Femur (tissue), 1 donor: ENCODE results near the gene COG7.
"Not testable (repeated sequence)": the region's sequence is repeated elsewhere in the genome, so short reads cannot be mapped to it uniquely, and the experiment has no call there.

ENCODE experiments used
- DNase-seq: peaks from one replicate; pipeline ENCODE4 v3.0.0-alpha.2; 2017

Gene COG7

GRCh38 chr16:23408823-23409298, 44.1 kb downstream of the COG7 start:
- peak; percentile 67 for DNase-seq

GRCh38 chr16:23408242-23408822, 44.7 kb downstream of the COG7 start:
- no peak for DNase-seq

GRCh38 chr16:23407436-23408127, 45.4 kb downstream of the COG7 start:
- DNase-seq = no peak

GRCh38 chr16:23406546-23407240, 46.3 kb downstream of the COG7 start:
- DNase-seq = no peak

- DNase-seq = no peak
Measured at GRCh38 chr16:23406024-23406423, 47.0 kb downstream of the COG7 start.

- no peak for DNase-seq
Measured at GRCh38 chr16:23403547-23403946, 49.4 kb downstream of the COG7 start.

- no peak for DNase-seq
Measured at GRCh38 chr16:23402100-23402499, 50.9 kb downstream of the COG7 start.

- DNase-seq = no peak
Measured at GRCh38 chr16:23401139-23401538, 51.9 kb downstream of the COG7 start.

GRCh38 chr16:23400447-23400846, 52.5 kb downstream of the COG7 start:
- not testable (repeated sequence) for DNase-seq

GRCh38 chr16:23398987-23399805, 53.8 kb downstream of the COG7 start:
- peak; percentile 85 for DNase-seq

GRCh38 chr16:23397464-23397863, 55.5 kb downstream of the COG7 start:
- DNase-seq = no peak

GRCh38 chr16:23395732-23396131, 57.3 kb downstream of the COG7 start:
- DNase-seq = no peak

- DNase-seq = no peak
Measured at GRCh38 chr16:23394141-23394831, 58.7 kb downstream of the COG7 start.

- no peak for DNase-seq
Measured at GRCh38 chr16:23392223-23392600, 60.8 kb downstream of the COG7 start.

- no peak for DNase-seq
Measured at GRCh38 chr16:23391381-23392222, 61.4 kb downstream of the COG7 start.

- not testable (repeated sequence) for DNase-seq
Measured at GRCh38 chr16:23389936-23390335, 63.1 kb downstream of the COG7 start.

- no peak for DNase-seq
Measured at GRCh38 chr16:23389201-23389600, 63.8 kb downstream of the COG7 start.

- no peak for DNase-seq
Measured at GRCh38 chr16:23388786-23389185, 64.2 kb downstream of the COG7 start.

GRCh38 chr16:23387666-23388065, 65.3 kb downstream of the COG7 start:
- no peak for DNase-seq

GRCh38 chr16:23385441-23385840, 67.5 kb downstream of the COG7 start:
- DNase-seq = no peak

GRCh38 chr16:23384878-23385277, 68.1 kb downstream of the COG7 start:
- DNase-seq = no peak

GRCh38 chr16:23383881-23384280, 69.1 kb downstream of the COG7 start:
- DNase-seq = no peak
